ENCODE measurements around the gene PDE4B. TPM values are rescaled to one million over a fixed set of nuclear protein-coding genes. Genes with fewer than 3 reads are reported as not detected.
"Not testable (repeated sequence)": the region's sequence is repeated elsewhere in the genome, so short reads cannot be mapped to it uniquely, and the experiment has no call there.

Gene PDE4B
- polyA plus RNA-seq, 1 experiment: 17.6 TPM

- peak overlapping the region; percentile 47 for H3K27ac ChIP-seq (ENCODE audit: low read depth, low read length)
- DNase-seq (ENCODE audit: low read depth, low spot score): no peak
- POLR2A ChIA-PET: interaction anchor here (0.9 kb wide), 1 partner anchor 15 kb away, joined by 3 read pairs; no protein-coding TSS in a partner anchor
These were observed 621.1 kb downstream of the PDE4B start for GRCh38 chr1:66413838-66414175.

GRCh38 chr1:66415281-66415680 lies 622.6 kb downstream of the PDE4B start:
- Histone ChIP-seq H3K27ac (ENCODE audit: low read depth, low read length) (no peak overlapping the region), H3K4me3 (ENCODE audit: low read depth, low read length) (no peak overlapping the region), H3K27me3 (ENCODE audit: control insufficient read depth, insufficient read depth, low read length) (no peaks in the 10 kb centered on the region), H3K9me3 (ENCODE audit: control insufficient read depth, insufficient read depth, low read length) (peaks cover 13% of the 10 kb centered on the region; the same call in 1 of the 2 replicates)
- POLR2A ChIA-PET: no interaction called here
- TF ChIP-seq CTCF (IDR thresholded peaks at IDR 0.05; ENCODE audit: low read depth, low read length): no peak
- DNase-seq (ENCODE audit: low read depth, low spot score): no peak
- CTCF ChIA-PET: interaction anchor here (1.1 kb wide), 1 partner anchor 31 kb away, joined by 6 read pairs; no protein-coding TSS in a partner anchor

More at GRCh38 chr1:66413838-66414175, 621.1 kb downstream of the PDE4B start:
- Histone ChIP-seq H3K9me3 (ENCODE audit: control insufficient read depth, insufficient read depth, low read length) (peaks cover 13% of the 10 kb centered on the region; the same call in 1 of the 2 replicates), H3K4me3 (ENCODE audit: low read depth, low read length) (no peak overlapping the region), H3K27me3 (ENCODE audit: control insufficient read depth, insufficient read depth, low read length) (no peaks in the 10 kb centered on the region)
- CTCF ChIA-PET: interaction anchor here (1.1 to 1.3 kb wide), 2 partner anchors 33 to 171 kb away, joined by 4 to 6 read pairs; no protein-coding TSS in a partner anchor
- no peak for TF ChIP-seq CTCF (IDR thresholded peaks at IDR 0.05; ENCODE audit: low read depth, low read length)

- Histone ChIP-seq H3K27ac (ENCODE audit: low read depth, low read length) (no peak overlapping the region), H3K27me3 (ENCODE audit: control insufficient read depth, insufficient read depth, low read length) (no peaks in the 10 kb centered on the region), H3K4me3 (ENCODE audit: low read depth, low read length) (no peak overlapping the region), H3K9me3 (ENCODE audit: control insufficient read depth, insufficient read depth, low read length) (peaks cover 13% of the 10 kb centered on the region; the same call in 1 of the 2 replicates)
- no peak for DNase-seq (ENCODE audit: low read depth, low spot score)
- no peak for TF ChIP-seq CTCF (IDR thresholded peaks at IDR 0.05; ENCODE audit: low read depth, low read length)
- ChIA-PET POLR2A (no interaction called here), CTCF (no interaction called here)
These were observed 623.2 kb downstream of the PDE4B start for GRCh38 chr1:66415866-66416265.

- ChIA-PET CTCF (no interaction called here), POLR2A (no interaction called here)
- Histone ChIP-seq H3K27ac (ENCODE audit: low read depth, low read length) (no peak overlapping the region), H3K4me3 (ENCODE audit: low read depth, low read length) (no peak overlapping the region), H3K9me3 (ENCODE audit: control insufficient read depth, insufficient read depth, low read length) (peaks cover 13% of the 10 kb centered on the region; the same call in 1 of the 2 replicates), H3K27me3 (ENCODE audit: control insufficient read depth, insufficient read depth, low read length) (no peaks in the 10 kb centered on the region)
- DNase-seq (ENCODE audit: low read depth, low spot score): no peak
- TF ChIP-seq CTCF (IDR thresholded peaks at IDR 0.05; ENCODE audit: low read depth, low read length): no peak
These were observed 623.6 kb downstream of the PDE4B start for GRCh38 chr1:66416295-66416694.

GRCh38 chr1:66418021-66418420 lies 625.3 kb downstream of the PDE4B start:
- peaks cover 13% of the 10 kb centered on the region; the same call in 1 of the 2 replicates for H3K9me3 ChIP-seq (ENCODE audit: control insufficient read depth, insufficient read depth, low read length)
- H3K27ac ChIP-seq (ENCODE audit: low read depth, low read length): no peak overlapping the region
- DNase-seq (ENCODE audit: low read depth, low spot score): no peak
- H3K27me3 ChIP-seq (ENCODE audit: control insufficient read depth, insufficient read depth, low read length): no peaks in the 10 kb centered on the region
- no peak for TF ChIP-seq CTCF (IDR thresholded peaks at IDR 0.05; ENCODE audit: low read depth, low read length)
- ChIA-PET POLR2A (no interaction called here), CTCF (interaction anchor here (1.5 kb wide), 1 partner anchor 28 kb away, joined by 3 read pairs; no protein-coding TSS in a partner anchor)
- no peak overlapping the region for H3K4me3 ChIP-seq (ENCODE audit: low read depth, low read length)

GRCh38 chr1:66420171-66420570 lies 627.5 kb downstream of the PDE4B start:
- H3K9me3 ChIP-seq (ENCODE audit: control insufficient read depth, insufficient read depth, low read length): peaks cover 13% of the 10 kb centered on the region; the same call in 1 of the 2 replicates
- H3K27ac ChIP-seq (ENCODE audit: low read depth, low read length); H3K27me3 ChIP-seq (ENCODE audit: control insufficient read depth, insufficient read depth, low read length); POLR2A ChIA-PET; DNase-seq (ENCODE audit: low read depth, low spot score); CTCF ChIA-PET; H3K4me3 ChIP-seq (ENCODE audit: low read depth, low read length): not testable (repeated sequence)

- H3K4me3 ChIP-seq (ENCODE audit: low read depth, low read length); H3K27ac ChIP-seq (ENCODE audit: low read depth, low read length); POLR2A ChIA-PET; CTCF ChIA-PET; H3K27me3 ChIP-seq (ENCODE audit: control insufficient read depth, insufficient read depth, low read length); DNase-seq (ENCODE audit: low read depth, low spot score): not testable (repeated sequence)
- H3K9me3 ChIP-seq (ENCODE audit: control insufficient read depth, insufficient read depth, low read length): peaks cover 13% of the 10 kb centered on the region; the same call in 1 of the 2 replicates
These were observed 628.2 kb downstream of the PDE4B start for GRCh38 chr1:66420906-66421305.
